ENCODE measurements around the gene TRIOBP.
"Not testable (repeated sequence)": the region's sequence is repeated elsewhere in the genome, so short reads cannot be mapped to it uniquely, and the experiment has no call there.

Gene TRIOBP

GRCh38 chr22:37696657-37697537 is at the start of gene TRIOBP:
Gene TRIOBP (plus strand): TSS chr22:37697048. CDS start chr22:37701366, 4,318 bp downstream.
- in situ Hi-C loops (cut with MboI; ENCODE audit: low sequenced_read_pairs, unreplicated experiment) = no loop called here
- peak; percentile 90 for DNase-seq (ENCODE audit: low spot score)
- TF ChIP-seq CTCF (IDR thresholded peaks at IDR 0.05; ENCODE audit: borderline replicate concordance, control extremely low read depth, extremely low read depth, insufficient read depth, missing control alignments) = peak; percentile 37

GRCh38 chr22:37647317-37647716 is 49.5 kb upstream of the TRIOBP start:
- in situ Hi-C loops (cut with MboI; ENCODE audit: low sequenced_read_pairs, unreplicated experiment) = no loop called here
- DNase-seq (ENCODE audit: low spot score) = no peak
- no peak for TF ChIP-seq CTCF (IDR thresholded peaks at IDR 0.05; ENCODE audit: borderline replicate concordance, control extremely low read depth, extremely low read depth, insufficient read depth, missing control alignments)

- no peak for DNase-seq (ENCODE audit: low spot score)
- in situ Hi-C loops (cut with MboI; ENCODE audit: low sequenced_read_pairs, unreplicated experiment) = no loop called here
These were observed 48.9 kb upstream of the TRIOBP start for GRCh38 chr22:37647928-37648327.

GRCh38 chr22:37650463-37651136 is 46.2 kb upstream of the TRIOBP start:
- TF ChIP-seq CTCF (IDR thresholded peaks at IDR 0.05; ENCODE audit: borderline replicate concordance, control extremely low read depth, extremely low read depth, insufficient read depth, missing control alignments) = no peak
- in situ Hi-C loops (cut with MboI; ENCODE audit: low sequenced_read_pairs, unreplicated experiment) = no loop called here
- no peak for DNase-seq (ENCODE audit: low spot score)

More at GRCh38 chr22:37647928-37648327, 48.9 kb upstream of the TRIOBP start:
- no peak for TF ChIP-seq CTCF (IDR thresholded peaks at IDR 0.05; ENCODE audit: borderline replicate concordance, control extremely low read depth, extremely low read depth, insufficient read depth, missing control alignments)

GRCh38 chr22:37654563-37655251 is 42.1 kb upstream of the TRIOBP start:
- TF ChIP-seq CTCF (IDR thresholded peaks at IDR 0.05; ENCODE audit: borderline replicate concordance, control extremely low read depth, extremely low read depth, insufficient read depth, missing control alignments) = no peak
- DNase-seq (ENCODE audit: low spot score) = no peak
- in situ Hi-C loops (cut with MboI; ENCODE audit: low sequenced_read_pairs, unreplicated experiment) = no loop called here

- no peak for TF ChIP-seq CTCF (IDR thresholded peaks at IDR 0.05; ENCODE audit: borderline replicate concordance, control extremely low read depth, extremely low read depth, insufficient read depth, missing control alignments)
- no peak for DNase-seq (ENCODE audit: low spot score)
- in situ Hi-C loops (cut with MboI; ENCODE audit: low sequenced_read_pairs, unreplicated experiment) = no loop called here
These were observed 41.6 kb upstream of the TRIOBP start for GRCh38 chr22:37655252-37655563.

- in situ Hi-C loops (cut with MboI; ENCODE audit: low sequenced_read_pairs, unreplicated experiment); DNase-seq (ENCODE audit: low spot score): not testable (repeated sequence)
These were observed 40.3 kb upstream of the TRIOBP start for GRCh38 chr22:37656583-37656982.
